Measurements from ENCODE around the gene CAPN1. TPM values are rescaled to one million over a fixed set of nuclear protein-coding genes. Genes with fewer than 3 reads are reported as not detected.

Gene CAPN1
- total RNA-seq, 1 donor from 2014 or later: 154 TPM

DNA sequence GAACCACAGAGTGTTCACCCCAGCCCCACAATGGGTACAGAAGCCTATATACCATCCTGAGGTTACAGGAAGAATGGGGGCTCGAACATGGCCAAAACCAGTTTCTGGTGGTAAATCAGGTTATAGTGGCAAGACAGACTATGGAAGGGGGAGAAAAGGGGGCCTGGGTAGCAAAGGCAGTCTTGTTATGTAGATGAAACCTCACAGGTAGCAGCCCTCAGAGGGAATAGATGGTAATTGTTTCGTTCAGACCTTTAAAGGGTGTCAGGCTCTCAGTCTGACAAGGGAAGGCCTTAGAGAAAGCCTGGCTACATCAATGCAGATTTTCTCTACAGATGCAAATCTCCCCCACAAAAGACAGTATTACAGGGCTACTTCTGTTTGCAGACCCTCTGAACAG lies 3.4 kb downstream of the CAPN1 start:
- no peak for DNase-seq (ENCODE audit: extremely low spot score, unreplicated experiment)
- Mint-ChIP-seq H3K9me3 (ENCODE audit: unreplicated experiment) (no peaks in the 10 kb centered on the region), H3K4me3 (ENCODE audit: unreplicated experiment) (no peak overlapping the region), H3K27me3 (ENCODE audit: unreplicated experiment) (no peaks in the 10 kb centered on the region), H3K36me3 (ENCODE audit: unreplicated experiment) (peaks cover 23% of the 10 kb centered on the region), H3K4me1 (ENCODE audit: unreplicated experiment) (peaks cover 13% of the 10 kb centered on the region), H3K27ac (ENCODE audit: unreplicated experiment) (no peak overlapping the region)
- TF ChIP-seq, protein P1, sequence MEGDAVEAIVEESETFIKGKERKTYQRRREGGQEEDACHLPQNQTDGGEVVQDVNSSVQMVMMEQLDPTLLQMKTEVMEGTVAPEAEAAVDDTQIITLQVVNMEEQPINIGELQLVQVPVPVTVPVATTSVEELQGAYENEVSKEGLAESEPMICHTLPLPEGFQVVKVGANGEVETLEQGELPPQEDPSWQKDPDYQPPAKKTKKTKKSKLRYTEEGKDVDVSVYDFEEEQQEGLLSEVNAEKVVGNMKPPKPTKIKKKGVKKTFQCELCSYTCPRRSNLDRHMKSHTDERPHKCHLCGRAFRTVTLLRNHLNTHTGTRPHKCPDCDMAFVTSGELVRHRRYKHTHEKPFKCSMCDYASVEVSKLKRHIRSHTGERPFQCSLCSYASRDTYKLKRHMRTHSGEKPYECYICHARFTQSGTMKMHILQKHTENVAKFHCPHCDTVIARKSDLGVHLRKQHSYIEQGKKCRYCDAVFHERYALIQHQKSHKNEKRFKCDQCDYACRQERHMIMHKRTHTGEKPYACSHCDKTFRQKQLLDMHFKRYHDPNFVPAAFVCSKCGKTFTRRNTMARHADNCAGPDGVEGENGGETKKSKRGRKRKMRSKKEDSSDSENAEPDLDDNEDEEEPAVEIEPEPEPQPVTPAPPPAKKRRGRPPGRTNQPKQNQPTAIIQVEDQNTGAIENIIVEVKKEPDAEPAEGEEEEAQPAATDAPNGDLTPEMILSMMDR (IDR thresholded peaks at IDR 0.05): no peak

- no peak for DNase-seq (ENCODE audit: extremely low spot score, unreplicated experiment)
- Mint-ChIP-seq H3K4me3 (ENCODE audit: unreplicated experiment) (no peak overlapping the region), H3K27ac (ENCODE audit: unreplicated experiment) (no peak overlapping the region), H3K36me3 (ENCODE audit: unreplicated experiment) (peaks cover 29% of the 10 kb centered on the region), H3K9me3 (ENCODE audit: unreplicated experiment) (no peaks in the 10 kb centered on the region), H3K4me1 (ENCODE audit: unreplicated experiment) (peaks cover 12% of the 10 kb centered on the region), H3K27me3 (ENCODE audit: unreplicated experiment) (no peaks in the 10 kb centered on the region)
- TF ChIP-seq, protein P1 (IDR thresholded peaks at IDR 0.05): no peak
Observed at GRCh38 chr11:65185869-65186341, 4.2 kb downstream of the CAPN1 start.

DNA sequence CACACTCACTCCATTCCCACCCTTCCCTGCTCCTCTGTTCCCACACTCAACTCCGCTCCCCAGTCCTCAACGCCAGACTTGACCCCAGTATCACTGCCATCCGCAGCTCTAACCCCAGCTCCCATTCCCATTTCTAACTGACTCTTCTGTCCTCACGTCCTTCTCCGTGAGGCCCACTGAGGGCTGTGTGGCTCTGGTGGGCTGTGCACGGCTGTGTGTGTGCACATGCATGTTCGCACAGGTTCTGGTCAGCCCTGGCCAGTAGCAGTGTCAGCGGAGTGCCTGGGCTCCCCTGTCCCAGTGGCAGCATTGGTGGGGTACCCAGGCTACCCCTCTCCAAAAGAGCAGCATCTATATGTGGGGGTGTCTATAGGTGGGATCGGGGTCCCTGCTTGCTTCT lies 5.0 kb downstream of the CAPN1 start:
- DNase-seq (ENCODE audit: extremely low spot score, unreplicated experiment): no peak
- H3K36me3 Mint-ChIP-seq (ENCODE audit: unreplicated experiment): peaks cover 29% of the 10 kb centered on the region
- no peak overlapping the region for H3K4me3 Mint-ChIP-seq (ENCODE audit: unreplicated experiment)
- H3K4me1 Mint-ChIP-seq (ENCODE audit: unreplicated experiment): peaks cover 11% of the 10 kb centered on the region
- TF ChIP-seq, protein P1 (IDR thresholded peaks at IDR 0.05): no peak
- H3K27me3 Mint-ChIP-seq (ENCODE audit: unreplicated experiment): no peaks in the 10 kb centered on the region
- no peak overlapping the region for H3K27ac Mint-ChIP-seq (ENCODE audit: unreplicated experiment)
- no peaks in the 10 kb centered on the region for H3K9me3 Mint-ChIP-seq (ENCODE audit: unreplicated experiment)

- Mint-ChIP-seq H3K9me3 (ENCODE audit: unreplicated experiment) (no peaks in the 10 kb centered on the region), H3K4me1 (ENCODE audit: unreplicated experiment) (peaks cover 11% of the 10 kb centered on the region), H3K27me3 (ENCODE audit: unreplicated experiment) (no peaks in the 10 kb centered on the region), H3K36me3 (ENCODE audit: unreplicated experiment) (peaks cover 31% of the 10 kb centered on the region), H3K27ac (ENCODE audit: unreplicated experiment) (no peak overlapping the region), H3K4me3 (ENCODE audit: unreplicated experiment) (no peak overlapping the region)
- TF ChIP-seq, protein P1 (IDR thresholded peaks at IDR 0.05): no peak
- no peak for DNase-seq (ENCODE audit: extremely low spot score, unreplicated experiment)
Observed at GRCh38 chr11:65187146-65187675, 5.5 kb downstream of the CAPN1 start.

DNA sequence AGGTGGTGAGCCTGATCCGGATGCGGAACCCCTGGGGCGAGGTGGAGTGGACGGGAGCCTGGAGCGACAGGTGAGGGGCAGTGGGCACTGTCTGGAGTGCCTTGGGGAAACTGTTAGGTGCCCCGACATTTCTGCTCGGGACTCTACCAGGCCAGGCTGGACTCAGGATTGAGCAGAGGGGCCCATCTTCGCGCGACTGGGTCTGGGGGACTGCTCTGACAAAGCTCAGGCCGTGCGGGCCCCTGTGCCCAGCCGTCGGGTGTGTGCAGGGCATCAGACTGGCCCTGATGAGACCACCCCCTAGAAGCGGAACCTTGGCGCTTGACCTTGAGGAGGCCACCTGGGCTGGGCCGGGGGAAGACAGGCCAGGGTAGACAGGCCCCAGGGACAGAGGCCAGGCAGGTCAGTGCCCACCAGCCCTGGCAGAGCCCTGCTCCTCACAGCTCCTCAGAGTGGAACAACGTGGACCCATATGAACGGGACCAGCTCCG lies 6.3 kb downstream of the CAPN1 start:
- Mint-ChIP-seq H3K36me3 (ENCODE audit: unreplicated experiment) (peaks cover 31% of the 10 kb centered on the region), H3K9me3 (ENCODE audit: unreplicated experiment) (no peaks in the 10 kb centered on the region), H3K27ac (ENCODE audit: unreplicated experiment) (no peak overlapping the region), H3K4me1 (ENCODE audit: unreplicated experiment) (peaks cover 4% of the 10 kb centered on the region), H3K4me3 (ENCODE audit: unreplicated experiment) (no peak overlapping the region), H3K27me3 (ENCODE audit: unreplicated experiment) (no peaks in the 10 kb centered on the region)
- TF ChIP-seq, protein P1 (IDR thresholded peaks at IDR 0.05): no peak
- no peak for DNase-seq (ENCODE audit: extremely low spot score, unreplicated experiment)
